ENCODE results near the gene THBD.

Gene THBD

DNA sequence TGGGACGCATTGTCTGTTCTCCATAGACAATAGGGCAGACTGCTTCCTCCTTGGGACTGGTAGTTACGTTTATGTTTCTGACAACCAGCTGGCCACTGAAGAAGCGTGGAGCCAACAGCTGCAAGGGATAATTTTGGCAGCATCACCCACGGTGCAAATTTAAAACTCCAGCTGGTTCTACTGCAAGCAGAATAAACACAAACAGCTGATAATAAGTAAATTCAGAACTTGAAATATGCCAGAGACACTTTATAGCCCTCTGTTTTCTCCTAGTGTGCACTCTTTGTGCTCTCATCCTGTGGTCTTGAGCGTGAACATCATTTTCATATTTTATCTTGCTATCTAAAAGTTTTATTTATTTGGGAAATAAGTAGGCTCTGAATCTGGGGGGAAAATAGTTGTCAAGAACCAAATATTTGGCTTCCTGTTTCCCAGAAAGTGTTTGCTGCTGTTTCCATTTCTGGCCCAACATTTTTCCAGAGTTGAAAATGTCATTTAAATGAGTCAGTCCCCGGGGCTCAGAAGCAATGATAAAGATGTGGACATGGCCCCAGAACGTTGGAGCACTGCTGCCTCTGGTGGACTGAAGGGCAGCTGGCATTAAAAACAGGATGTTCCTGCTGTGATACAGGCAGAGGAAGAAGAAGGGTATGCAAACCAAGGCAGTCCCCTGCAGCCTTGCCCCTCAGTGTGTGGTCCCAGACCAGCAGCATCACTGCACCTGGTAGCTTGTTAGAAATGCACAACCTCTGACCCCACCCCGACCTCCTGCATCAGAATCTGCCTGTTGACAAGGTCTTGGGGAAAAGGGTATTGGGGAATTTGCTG lies 12.5 kb upstream of the THBD start:
- DNase-seq (ENCODE audit: low read depth) = no peak

- DNase-seq (ENCODE audit: low read depth) = no peak
These were observed 11.8 kb upstream of the THBD start for GRCh38 chr20:23061262-23061661.

- DNase-seq (ENCODE audit: low read depth) = no peak
These were observed 11.2 kb upstream of the THBD start for GRCh38 chr20:23060629-23061028.

GRCh38 chr20:23059846-23060245 lies 10.4 kb upstream of the THBD start:
- no peak for DNase-seq (ENCODE audit: low read depth)

DNA sequence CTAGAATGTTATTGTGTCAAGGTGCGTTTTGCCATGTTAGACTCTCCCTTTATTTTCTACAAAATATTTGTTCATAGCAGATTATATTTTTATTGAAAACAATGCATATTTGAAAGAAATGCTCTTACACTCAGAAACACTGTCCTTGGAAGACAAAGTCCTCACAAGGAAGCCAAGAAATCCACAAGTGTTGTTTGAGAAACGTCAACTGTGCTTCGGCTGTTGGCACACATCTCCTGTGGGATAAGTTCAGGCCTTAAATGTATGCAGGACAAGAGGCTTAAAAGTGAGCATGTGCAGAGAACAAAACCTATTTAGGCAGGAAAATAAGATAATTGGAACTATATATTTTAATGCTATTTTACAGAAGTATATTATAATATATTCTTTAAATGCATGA lies 9.5 kb upstream of the THBD start:
- DNase-seq (ENCODE audit: low read depth) = no peak

DNA sequence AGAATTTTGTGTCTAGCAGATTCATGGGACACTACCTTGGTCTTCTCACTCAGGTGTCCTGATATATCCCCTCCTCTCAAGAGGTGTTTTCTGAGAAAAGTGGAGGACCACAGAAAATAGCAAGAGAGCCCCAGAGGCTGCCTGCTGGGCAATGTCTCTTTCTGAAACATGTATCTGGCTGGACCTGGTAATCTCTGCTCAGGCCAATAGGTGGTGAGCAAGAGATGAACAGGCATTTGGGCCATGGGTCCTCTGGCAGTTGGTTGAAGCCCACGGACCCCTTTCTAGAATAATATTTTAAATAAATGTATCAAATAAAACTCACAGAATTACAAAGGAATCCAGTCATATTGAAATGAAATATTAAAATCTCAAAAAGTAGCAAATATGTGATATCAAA lies 8.8 kb upstream of the THBD start:
- DNase-seq (ENCODE audit: low read depth) = no peak

GRCh38 chr20:23052904-23053303 lies 3.4 kb upstream of the THBD start:
- DNase-seq (ENCODE audit: low read depth) = no peak

- no peak for DNase-seq (ENCODE audit: low read depth)
These were observed 1.6 kb upstream of the THBD start for GRCh38 chr20:23050847-23051627.

- no peak for DNase-seq (ENCODE audit: low read depth)
These were observed 785 bp upstream of the THBD start for GRCh38 chr20:23050076-23050838.

DNA sequence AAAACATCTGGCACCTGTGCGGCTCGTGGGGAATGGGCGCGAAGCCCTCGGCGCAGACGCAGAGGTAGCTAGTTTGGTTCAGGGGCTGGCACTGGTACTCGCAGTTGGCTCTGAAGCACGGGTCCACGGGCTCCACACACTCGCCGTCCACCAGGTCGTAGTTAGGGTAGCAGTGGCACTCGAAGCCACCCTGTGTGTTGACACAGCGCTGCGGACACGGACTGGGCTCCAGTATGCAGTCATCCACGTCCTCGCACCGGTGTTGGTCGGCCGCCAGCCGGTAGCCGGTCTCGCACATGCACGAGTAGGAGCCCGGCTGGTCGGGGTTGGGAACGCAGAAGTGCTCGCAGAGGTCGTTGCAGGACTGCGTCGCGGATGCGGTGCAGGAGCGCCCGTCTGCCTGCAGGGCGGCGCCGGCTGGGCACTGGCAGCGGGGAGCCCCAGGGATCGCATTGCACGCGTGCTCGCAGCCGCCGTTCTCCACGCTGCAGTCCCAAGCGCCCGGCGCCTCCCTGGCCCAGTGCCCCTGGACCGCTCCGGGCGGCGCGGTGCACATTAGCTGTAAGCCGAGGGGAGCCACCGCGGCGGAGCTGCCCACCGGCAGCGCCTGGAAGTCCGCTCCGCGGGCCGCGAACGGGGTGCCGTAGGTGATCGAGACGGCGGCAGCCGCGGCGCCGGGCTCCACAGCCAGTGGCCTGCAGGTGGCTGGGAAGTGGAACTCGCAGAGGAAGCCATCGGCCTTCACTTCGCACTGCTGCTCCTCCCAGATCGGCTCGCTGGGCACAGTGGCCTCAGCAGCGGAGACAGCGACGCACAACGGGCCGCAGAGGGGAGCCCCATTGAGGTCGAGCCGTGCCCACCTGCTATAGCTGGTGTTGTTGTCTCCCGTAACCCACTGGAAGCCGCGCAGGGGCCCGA lies 930 bp downstream of the THBD start:
- no peak for DNase-seq (ENCODE audit: low read depth)

DNA sequence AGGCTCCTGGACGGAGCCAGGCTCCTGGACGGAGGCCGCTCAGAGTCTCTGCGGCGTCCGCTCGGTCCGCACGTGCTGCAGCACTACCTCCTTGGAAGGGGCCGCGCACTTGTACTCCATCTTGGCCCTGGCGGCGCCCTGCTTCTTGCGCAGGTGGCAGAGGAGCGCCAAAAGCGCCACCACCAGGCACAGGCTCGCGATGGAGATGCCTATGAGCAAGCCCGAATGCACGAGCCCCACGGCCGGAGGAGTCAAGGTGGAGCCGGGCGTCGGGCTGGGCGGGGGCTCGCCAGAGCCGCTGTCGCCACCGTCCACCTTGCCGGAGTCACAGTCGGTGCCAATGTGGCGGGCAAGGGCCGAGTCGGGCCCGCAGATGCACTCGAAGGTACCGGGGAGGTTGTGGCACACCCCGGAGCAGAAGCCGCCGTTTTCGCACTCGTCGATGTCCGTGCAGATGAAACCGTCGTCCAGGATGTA lies 1.7 kb downstream of the THBD start:
- no peak for DNase-seq (ENCODE audit: low read depth)

GRCh38 chr20:23047001-23047737 lies 2.3 kb downstream of the THBD start:
- DNase-seq (ENCODE audit: low read depth) = no peak

- no peak for DNase-seq (ENCODE audit: low read depth)
These were observed 3.0 kb downstream of the THBD start for GRCh38 chr20:23046431-23046830.

DNA sequence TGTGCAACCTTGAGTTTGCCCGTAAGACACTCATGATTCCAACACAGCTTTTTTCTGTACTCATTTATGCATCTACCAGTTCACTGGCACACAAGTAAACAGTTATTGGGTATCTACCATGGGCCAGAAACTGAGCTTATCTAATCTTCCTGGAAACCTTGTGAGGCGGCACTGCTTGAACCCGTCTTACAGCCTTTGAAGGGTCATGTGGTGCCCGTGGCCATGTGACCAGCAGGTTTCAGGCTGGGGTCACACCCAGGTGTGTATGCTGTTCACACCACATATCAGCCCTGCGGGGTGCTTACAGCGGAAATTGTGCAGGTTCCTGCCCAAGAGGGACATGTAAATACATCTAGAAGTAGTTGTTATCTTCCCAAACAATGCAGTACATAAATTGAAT lies 6.1 kb downstream of the THBD start:
- DNase-seq (ENCODE audit: low read depth) = no peak

DNA sequence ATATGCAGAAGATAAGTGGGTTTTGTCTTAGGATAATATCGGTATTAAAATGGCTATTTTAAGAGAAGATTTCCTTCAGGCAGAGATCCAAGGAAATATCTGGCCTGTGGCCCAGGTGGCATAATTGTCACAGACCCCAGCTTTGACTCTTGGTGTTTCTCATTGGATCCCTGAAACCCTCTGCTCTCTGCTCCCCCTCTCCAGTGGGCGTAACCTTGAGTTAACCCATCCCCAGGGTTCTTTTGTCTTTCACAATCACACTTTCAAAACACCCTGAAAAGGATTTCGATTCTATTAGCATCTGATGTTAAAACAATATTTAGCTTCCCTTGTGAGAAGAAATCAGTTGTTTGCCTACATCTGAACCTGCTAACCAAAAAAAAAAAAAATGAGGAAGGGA lies 7.2 kb downstream of the THBD start:
- DNase-seq (ENCODE audit: low read depth) = no peak

- DNase-seq (ENCODE audit: low read depth) = no peak
These were observed 9.5 kb downstream of the THBD start for GRCh38 chr20:23039885-23040508.

DNA sequence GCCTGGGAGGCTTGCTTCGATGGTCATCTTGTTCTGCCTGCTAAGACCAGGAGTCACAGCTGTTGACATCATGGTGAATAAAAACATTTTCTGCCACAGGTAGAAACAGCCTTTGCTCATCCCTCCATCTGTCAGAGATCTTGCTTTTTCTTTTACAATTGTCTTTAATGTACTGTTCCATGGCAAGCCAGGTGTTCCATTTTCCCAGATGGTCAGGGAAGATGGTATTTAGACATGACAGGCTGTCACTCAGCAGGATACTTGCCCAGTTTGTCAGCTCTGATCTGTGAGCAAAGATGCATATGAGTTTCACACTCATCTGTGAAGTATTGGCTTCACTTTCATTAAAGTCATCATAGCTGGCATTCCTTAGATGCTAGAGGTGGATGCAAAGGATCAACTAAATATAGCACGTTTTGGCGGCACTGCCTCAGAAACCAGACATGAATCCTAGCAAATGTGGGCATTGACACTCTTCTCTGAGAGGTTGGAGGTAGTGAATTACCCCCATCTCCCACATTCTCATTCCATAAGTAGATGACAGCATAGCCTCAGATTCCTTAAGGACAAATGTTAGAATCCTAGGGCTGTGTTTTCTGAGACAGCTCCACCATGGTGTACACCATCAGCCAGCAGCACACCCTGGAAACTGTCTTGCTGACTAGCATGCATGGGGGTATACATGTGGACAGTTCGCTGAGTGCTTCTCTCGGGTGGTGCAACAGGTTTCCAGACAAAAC lies 10.2 kb downstream of the THBD start:
- no peak for DNase-seq (ENCODE audit: low read depth)

DNA sequence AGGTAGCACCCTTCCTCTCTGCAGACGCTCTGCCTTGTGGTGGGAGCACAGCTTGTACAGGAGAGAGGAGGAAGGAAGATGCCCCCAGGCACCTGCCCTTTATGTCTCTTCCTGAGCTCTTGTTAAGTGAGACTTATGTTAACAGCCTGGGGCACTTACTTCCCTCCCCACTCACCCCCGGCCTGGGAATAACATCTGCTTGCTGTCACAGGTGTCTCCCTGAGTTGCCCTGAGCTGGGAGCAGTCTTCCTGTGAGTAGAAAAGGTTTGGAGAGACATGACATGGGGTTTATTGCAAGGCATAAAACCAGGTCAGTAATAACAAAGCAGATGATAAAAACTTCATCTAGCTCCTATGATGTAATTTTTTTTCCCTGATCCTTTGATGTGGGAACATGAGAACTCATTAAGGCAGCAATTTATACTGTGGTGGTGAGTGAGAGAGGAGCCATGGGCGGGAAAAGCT lies 12.4 kb downstream of the THBD start:
- DNase-seq (ENCODE audit: low read depth) = no peak

GRCh38 chr20:23036371-23036770 lies 13.1 kb downstream of the THBD start:
- DNase-seq (ENCODE audit: low read depth) = no peak

Measured in activated T-helper 9 cell treated with anti-CD3 and anti-CD28 coated beads, Interleukin-2, amount 50 U/mL, for 16 hours (primary cell).